ENCODE measurements around the gene LRRC23.

DNA sequence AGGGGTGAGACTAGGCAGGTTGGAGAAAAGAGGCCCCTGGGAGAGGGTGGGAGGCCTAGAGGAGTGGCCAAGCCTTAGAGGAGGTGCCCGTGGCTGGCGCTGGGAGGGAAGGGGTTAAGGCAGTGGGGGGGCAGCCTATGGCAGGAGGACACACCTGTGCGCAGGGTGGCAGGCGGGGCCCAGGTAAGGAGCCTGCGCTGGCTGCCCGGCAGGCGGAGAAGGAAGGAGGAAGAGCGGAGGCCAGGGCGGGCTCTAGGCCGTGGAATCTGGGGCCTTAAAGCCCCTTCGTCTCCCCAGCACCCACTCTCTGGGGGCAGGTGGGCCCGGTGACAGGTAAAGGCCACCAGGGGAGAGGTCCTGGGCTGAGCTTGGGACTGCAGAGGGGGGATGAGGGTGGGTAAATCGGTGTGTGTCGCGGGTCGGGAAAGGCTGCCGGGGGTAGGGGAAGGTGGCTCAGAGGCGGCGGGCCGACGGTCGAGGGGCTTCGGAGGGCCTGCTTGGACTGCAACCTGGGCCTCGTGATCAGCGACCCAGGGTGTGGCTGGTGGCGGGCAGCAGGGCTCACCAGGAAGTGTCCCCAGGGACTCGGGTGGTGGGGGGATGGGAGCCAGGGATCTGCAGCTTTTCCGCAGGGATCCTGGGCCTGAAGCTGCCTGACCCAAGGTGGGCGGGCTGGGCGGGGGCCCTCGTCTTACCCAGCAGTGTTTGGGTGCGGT, 58.6 kb downstream of the LRRC23 start:
- TF ChIP-seq, protein P1, sequence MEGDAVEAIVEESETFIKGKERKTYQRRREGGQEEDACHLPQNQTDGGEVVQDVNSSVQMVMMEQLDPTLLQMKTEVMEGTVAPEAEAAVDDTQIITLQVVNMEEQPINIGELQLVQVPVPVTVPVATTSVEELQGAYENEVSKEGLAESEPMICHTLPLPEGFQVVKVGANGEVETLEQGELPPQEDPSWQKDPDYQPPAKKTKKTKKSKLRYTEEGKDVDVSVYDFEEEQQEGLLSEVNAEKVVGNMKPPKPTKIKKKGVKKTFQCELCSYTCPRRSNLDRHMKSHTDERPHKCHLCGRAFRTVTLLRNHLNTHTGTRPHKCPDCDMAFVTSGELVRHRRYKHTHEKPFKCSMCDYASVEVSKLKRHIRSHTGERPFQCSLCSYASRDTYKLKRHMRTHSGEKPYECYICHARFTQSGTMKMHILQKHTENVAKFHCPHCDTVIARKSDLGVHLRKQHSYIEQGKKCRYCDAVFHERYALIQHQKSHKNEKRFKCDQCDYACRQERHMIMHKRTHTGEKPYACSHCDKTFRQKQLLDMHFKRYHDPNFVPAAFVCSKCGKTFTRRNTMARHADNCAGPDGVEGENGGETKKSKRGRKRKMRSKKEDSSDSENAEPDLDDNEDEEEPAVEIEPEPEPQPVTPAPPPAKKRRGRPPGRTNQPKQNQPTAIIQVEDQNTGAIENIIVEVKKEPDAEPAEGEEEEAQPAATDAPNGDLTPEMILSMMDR (conservative IDR thresholded peaks at IDR 0.05; ENCODE audit: low read depth, low read length): no peak
- TF ChIP-seq, protein P2, sequence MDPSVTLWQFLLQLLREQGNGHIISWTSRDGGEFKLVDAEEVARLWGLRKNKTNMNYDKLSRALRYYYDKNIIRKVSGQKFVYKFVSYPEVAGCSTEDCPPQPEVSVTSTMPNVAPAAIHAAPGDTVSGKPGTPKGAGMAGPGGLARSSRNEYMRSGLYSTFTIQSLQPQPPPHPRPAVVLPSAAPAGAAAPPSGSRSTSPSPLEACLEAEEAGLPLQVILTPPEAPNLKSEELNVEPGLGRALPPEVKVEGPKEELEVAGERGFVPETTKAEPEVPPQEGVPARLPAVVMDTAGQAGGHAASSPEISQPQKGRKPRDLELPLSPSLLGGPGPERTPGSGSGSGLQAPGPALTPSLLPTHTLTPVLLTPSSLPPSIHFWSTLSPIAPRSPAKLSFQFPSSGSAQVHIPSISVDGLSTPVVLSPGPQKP (IDR thresholded peaks at IDR 0.05; ENCODE audit: borderline replicate concordance, low read depth, low read length): no peak
- TF ChIP-seq, protein P3, sequence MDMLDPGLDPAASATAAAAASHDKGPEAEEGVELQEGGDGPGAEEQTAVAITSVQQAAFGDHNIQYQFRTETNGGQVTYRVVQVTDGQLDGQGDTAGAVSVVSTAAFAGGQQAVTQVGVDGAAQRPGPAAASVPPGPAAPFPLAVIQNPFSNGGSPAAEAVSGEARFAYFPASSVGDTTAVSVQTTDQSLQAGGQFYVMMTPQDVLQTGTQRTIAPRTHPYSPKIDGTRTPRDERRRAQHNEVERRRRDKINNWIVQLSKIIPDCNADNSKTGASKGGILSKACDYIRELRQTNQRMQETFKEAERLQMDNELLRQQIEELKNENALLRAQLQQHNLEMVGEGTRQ (IDR thresholded peaks at IDR 0.05; ENCODE audit: low read depth, low read length): no peak
- TF ChIP-seq RAD21 (IDR thresholded peaks at IDR 0.05; ENCODE audit: low read length) (no peak), CEBPB (IDR thresholded peaks at IDR 0.05; ENCODE audit: low read depth, low read length) (no peak), MAFK (IDR thresholded peaks at IDR 0.05; ENCODE audit: low read depth, low read length) (no peak), MXI1 (IDR thresholded peaks at IDR 0.05; ENCODE audit: borderline replicate concordance, low read depth, low read length) (no peak), RCOR1 (IDR thresholded peaks at IDR 0.05; ENCODE audit: insufficient replicate concordance, low read length) (no peak), RFX5 (IDR thresholded peaks at IDR 0.05; ENCODE audit: low read depth, low read length) (no peak), CHD1 (IDR thresholded peaks at IDR 0.05; ENCODE audit: low read depth, low read length) (no peak)
